PFSK-1 (cell line): ENCODE data around the gene CYYR1.

Source experiments
- POLR2AphosphoS5 ChIP-seq: IDR thresholded peaks from 2 replicates; pipeline ENCODE4 v1.6.1; 2012; ENCODE audit warnings: low read depth, mild to moderate bottlenecking, control low read depth, low read length, moderate library complexity
- REST ChIP-seq, 2 experiments: IDR thresholded peaks; 2 replicates each; pipeline versions ENCODE4 v1.6.1 to v1.8.0; 2011 to 2012; ENCODE audit warnings: low read depth in 2 of 2, low read length in 2 of 2, control low read depth in 1 of 2, inconsistent platforms in 1 of 2, mild to moderate bottlenecking in 1 of 2, moderate library complexity in 1 of 2; ENCODE audit not compliant: insufficient read depth in 1 of 2
- SIN3A ChIP-seq: IDR thresholded peaks from 2 replicates; pipeline ENCODE4 v1.6.1; 2012; ENCODE audit warnings: mild to moderate bottlenecking, low read length, moderate library complexity, borderline replicate concordance; ENCODE audit not compliant: insufficient read depth
- TAF1 ChIP-seq: IDR thresholded peaks from 2 replicates; pipeline ENCODE4 v1.6.1; 2012; ENCODE audit warnings: low read length, control low read depth, borderline replicate concordance; ENCODE audit not compliant: insufficient read depth

DNA sequence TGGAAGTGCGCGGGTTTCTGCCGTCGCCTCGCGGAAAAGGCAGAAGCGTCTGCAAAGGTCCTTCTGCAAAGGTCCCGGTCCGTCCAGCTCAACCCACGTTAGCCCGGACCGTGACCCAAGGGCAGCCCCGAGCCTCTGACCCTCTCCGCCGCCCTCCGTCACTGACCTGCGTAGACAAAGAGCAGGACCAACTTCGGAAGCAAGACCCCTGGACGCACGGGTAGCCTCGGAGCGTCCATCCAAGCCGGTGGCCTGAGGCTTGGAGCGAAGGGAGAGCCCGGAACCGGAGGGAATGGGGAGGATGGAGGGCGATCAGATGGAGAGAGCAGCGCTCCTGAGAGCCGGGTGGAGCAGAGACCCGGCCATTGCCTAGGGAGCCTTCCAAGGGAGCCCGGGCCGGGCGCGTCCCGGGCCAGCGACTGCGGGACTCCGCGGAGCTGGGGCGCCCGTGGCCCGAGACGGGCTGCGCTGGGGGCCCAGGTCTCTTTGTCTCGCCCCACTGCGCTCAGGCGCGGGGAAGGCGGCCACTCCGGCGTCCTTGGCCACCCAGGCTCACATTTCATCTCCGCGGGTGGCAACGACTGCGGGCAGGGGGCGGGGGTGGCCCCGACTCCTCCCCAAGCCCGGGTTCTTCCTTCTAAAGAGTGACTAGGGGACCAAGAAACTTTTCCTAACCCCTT, at the start of gene CYYR1:
- no peak for TF ChIP-seq POLR2AphosphoS5
- no peak for TF ChIP-seq REST (IDR thresholded peaks at IDR 0.05; ENCODE audit: insufficient read depth in 1 of 2, low read depth in 2 of 2, low read length in 2 of 2)
- no peak for TF ChIP-seq TAF1
- TF ChIP-seq SIN3A: no peak
